HUES6 (cell line): ENCODE data around the gene COL9A1.

Experiments used
- H3K27ac ChIP-seq: 2 replicates; pipeline ENCODE4 v1.7.0; 2013; ENCODE audit warnings: low read depth, mild to moderate bottlenecking, low read length, inconsistent platforms
- H3K27me3 ChIP-seq: 2 replicates; pipeline ENCODE4 v1.6.1; 2013; ENCODE audit warnings: low read length; ENCODE audit not compliant: control insufficient read depth, insufficient read depth
- H3K36me3 ChIP-seq: 2 replicates; pipeline ENCODE4 v1.6.1; 2013; ENCODE audit warnings: low read length; ENCODE audit not compliant: control insufficient read depth, insufficient read depth
- H3K4me1 ChIP-seq: 2 replicates; pipeline ENCODE4 v1.6.1; 2013; ENCODE audit warnings: low read length; ENCODE audit not compliant: control insufficient read depth, insufficient read depth
- H3K4me3 ChIP-seq: 2 replicates; pipeline ENCODE4 v1.5.1; 2013; ENCODE audit warnings: low read depth, low read length
- H3K9ac ChIP-seq: one replicate; pipeline ENCODE4 v1.6.1; 2013; ENCODE audit warnings: mild to moderate bottlenecking, low read length
- H3K9me3 ChIP-seq: 2 replicates; pipeline ENCODE4 v1.6.1; 2013; ENCODE audit warnings: low read depth, low read length; ENCODE audit not compliant: control insufficient read depth, insufficient read depth

Gene COL9A1

DNA sequence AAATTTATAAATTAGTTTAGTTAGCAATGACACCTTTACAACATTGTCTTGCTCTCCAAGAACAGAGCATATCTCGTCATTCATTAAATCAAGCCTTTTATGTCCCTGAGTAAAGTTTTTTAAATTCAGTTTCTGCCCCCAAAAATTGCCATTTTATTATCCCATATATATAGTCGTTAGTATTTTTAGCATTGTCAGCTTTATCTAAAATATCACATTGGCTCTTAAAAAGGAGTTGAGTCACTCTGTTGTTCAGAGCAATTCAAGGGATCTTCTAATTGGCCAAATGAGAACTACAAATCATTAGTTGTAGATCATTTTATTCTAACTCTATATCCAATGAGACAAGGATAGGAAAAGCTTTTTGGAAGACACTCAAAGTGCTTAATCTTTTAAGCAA lies 127.1 kb downstream of the COL9A1 start:
- H3K9me3 ChIP-seq = 0 out of 2 replicates have a peak, but pooled peaks cover 2% of the 10 kb centered on the region
- H3K36me3 ChIP-seq = no peaks in the 10 kb centered on the region
- no peak overlapping the region for H3K27ac ChIP-seq
- no peaks in the 10 kb centered on the region for H3K27me3 ChIP-seq
- H3K9ac ChIP-seq = no peak overlapping the region
- H3K4me3 ChIP-seq = no peak overlapping the region
- no peaks in the 10 kb centered on the region for H3K4me1 ChIP-seq

DNA sequence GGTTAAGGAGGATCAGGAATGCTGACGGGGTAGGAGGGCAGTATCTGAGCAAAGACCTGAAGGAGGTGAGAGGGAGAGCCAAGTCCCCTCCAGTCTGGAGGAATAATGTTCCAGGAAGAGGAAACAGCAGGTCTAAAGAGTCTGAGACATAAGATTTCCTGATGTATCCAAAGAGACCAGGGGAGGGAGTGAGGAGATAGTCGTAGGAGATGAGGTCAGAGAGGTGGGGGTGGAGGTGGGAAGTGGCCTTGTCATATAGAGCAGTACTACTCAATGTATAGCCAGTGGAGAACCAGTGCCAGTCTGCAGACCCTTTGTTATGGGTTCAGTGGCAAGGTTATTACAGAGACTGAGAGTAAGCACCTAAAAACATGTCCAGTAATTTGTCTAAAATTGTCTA lies 130.6 kb downstream of the COL9A1 start:
- Histone ChIP-seq H3K27me3 (no peaks in the 10 kb centered on the region), H3K4me1 (no peaks in the 10 kb centered on the region), H3K9me3 (no peaks in the 10 kb centered on the region), H3K27ac (no peak overlapping the region), H3K4me3 (no peak overlapping the region), H3K9ac (no peak overlapping the region), H3K36me3 (no peaks in the 10 kb centered on the region)

DNA sequence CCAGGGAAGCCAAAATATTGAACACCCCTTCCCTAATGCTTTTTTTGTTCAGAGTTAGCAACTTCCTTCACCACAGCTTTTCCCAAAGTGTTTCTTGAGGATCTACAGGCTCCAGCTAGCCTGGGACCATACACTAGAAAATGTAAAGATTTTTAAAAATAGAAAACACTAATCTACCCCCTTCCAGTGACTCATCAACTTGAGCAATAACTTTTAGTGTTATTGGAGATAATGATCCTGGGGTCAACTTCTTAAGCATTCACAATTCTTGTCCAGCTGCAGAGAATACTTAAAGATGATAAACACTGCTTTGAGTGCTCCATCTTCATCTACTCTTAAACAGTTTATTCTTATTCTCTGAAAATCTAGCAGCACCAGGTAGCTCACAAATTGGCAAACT lies 131.6 kb downstream of the COL9A1 start:
- Histone ChIP-seq H3K36me3 (no peaks in the 10 kb centered on the region), H3K27ac (no peak overlapping the region)

GRCh38 chr6:70168681-70169377 lies 134.1 kb downstream of the COL9A1 start:
- Histone ChIP-seq H3K4me1 (no peaks in the 10 kb centered on the region), H3K27me3 (no peaks in the 10 kb centered on the region), H3K36me3 (no peaks in the 10 kb centered on the region), H3K4me3 (no peak overlapping the region), H3K27ac (no peak overlapping the region), H3K9me3 (no peaks in the 10 kb centered on the region), H3K9ac (no peak overlapping the region)

More for the DNA sequence above, 131.6 kb downstream of the COL9A1 start:
- H3K4me3 ChIP-seq = no peak overlapping the region
- H3K27me3 ChIP-seq = no peaks in the 10 kb centered on the region
- H3K4me1 ChIP-seq = no peaks in the 10 kb centered on the region
- H3K9me3 ChIP-seq = no peaks in the 10 kb centered on the region
- no peak overlapping the region for H3K9ac ChIP-seq
